Stimulated activated CD4-positive, alpha-beta T cell treated with anti-CD3 and anti-CD28 coated beads, TNF-alpha, amount 100 ng/mL, for 4 hours (primary cell): Measurements from ENCODE around the gene NUDT19.
"Not testable (repeated sequence)": the region's sequence is repeated elsewhere in the genome, so short reads cannot be mapped to it uniquely, and the experiment has no call there.

Source experiments
- DNase-seq, 3 experiments: peaks; one replicate each; pipeline ENCODE4 v3.0.0-alpha.2; 2020; ENCODE audit warnings: low read depth in 3 of 3

NUDT19 gene

DNA sequence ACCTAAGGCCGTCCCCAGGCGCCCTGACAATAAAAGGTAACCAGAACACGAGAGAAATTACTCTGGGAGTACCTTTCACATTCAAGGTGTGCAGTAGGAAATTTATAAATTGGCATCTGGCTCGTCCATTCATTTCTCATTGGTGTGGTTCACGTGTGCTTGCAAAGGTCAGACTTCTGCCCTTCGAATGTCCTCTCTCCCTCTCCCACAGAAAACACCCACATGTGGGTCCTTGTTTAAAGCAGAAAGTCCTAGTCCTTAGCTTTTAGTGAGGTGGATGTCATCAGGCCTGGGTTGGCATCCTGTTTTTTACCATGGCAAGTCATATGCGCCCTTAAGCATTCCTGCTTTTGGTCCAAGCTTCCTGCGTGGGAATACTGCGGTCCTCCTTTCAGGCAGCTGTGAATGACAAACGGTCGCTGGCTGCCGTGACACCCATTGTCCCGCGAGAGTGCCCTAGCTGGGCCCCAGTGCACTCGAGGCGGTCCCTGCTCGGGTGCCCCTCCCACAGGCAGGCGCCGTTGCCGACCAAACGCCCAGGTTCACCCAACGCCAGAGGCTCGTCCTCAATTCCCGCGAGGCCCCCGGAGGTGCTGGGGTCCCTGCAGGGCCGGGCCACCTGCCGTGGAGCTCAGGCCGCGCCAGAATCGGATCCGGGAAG lies at the start of gene NUDT19:
Gene NUDT19 (plus strand): TSS at position 531 of the 661 bp plus-strand sequence. CDS start 140 bp downstream, outside the sequence.
- DNase-seq, result peak; percentile 52 to 63 (median 60)

DNA sequence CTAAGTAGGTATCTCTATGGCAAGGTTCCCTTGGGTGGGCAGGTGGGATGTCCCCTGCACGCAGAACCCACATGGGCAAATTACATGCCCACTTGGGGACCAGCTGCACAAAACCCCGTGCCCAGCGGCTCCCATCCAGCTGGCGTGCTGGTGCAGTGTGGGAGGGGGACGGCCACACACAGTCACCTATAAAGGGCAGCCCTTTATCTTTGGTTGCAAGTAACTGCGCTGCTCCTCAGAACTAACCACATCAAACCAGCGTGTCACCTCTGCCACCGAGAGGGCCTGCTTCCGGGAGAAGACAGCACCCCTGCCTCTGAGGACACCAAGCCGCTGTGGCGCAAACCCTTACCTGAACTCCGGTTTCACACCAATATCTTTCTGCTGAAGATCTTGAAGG lies 48.9 kb upstream of the NUDT19 start:
- DNase-seq, result peak; percentile 18 to 39 (median 22)

GRCh38 chr19:32646556-32646955 lies 45.1 kb upstream of the NUDT19 start:
- DNase-seq, result no peak

DNA sequence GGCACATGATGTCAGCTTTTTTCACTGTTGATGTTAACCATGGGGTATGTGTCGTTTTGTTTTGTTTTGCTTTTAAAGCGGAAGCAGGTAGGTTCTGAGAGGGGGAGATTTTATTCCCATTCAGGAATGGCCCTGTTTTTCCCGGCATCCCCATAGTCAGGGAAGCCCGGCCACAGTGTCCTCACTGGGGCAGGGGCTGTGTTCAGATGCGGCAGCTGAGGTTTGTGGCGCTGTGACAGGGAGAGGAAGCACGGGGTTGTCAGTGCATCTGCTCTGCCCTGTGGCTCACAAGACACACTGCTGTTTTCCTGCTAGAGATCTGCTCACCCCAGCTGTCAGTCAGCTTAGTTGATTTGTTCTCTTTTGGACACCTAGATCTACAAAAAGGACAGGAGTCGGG lies 44.3 kb upstream of the NUDT19 start:
- DNase-seq, result no peak

DNA sequence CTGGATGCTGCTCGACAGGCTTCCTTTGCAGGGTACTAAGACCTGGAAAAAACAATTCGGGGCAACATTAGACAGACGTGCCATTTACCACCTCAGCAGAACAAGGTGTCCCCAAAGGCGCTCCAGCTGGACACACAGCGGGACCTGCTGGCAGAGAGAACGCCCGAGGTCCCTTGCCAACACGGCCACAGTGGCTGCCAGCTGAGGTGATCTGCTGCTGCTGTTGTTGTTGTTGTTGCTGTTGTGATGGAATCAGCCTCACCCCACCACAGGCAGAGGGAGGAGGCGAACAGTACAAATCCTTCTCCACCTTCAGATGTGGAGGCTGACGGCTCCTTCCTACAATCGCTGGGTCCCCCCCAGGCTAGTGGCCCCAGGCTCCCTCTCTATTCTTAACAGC lies 41.9 kb upstream of the NUDT19 start:
- DNase-seq, result no peak

DNA sequence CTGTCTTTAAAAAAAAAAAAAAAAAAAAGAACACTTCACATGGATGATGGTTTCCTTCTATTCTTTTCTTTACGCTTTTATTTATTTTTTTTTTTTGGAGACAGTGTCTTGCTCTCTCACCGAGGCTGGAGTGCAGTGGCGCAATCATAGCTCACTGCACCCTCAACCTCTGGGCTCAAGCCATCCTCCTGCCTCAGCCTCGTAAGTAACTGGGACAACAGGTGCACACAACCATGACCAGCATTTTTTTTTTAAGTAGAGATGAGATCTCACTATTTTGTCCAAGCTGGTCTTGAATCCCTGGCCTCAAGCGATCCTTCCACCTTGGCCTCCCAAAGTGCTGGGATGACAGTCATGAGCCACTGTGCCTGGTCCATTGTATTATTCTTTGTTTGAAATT lies 41.0 kb upstream of the NUDT19 start:
- no peak for DNase-seq

DNA sequence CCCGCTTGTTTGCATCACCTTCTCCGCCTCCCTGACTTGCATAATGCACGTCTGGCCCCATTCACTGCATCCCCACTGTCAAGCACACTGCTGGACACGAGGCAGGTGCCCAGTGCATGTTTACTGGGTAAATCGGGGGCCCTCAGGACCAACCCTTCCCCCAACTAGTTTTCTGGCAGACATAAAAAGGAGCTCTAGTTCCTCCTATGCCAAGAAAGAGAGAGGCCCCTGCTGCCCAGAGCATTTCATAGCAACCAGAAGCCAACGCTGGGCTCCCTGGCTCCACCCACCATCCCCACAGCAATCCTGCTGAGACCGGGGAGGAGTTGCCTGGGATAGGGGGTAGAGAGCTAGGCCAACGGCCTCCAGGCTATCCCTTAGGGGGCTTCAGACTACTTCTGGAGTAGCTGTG lies 39.9 kb upstream of the NUDT19 start:
- no peak for DNase-seq

DNA sequence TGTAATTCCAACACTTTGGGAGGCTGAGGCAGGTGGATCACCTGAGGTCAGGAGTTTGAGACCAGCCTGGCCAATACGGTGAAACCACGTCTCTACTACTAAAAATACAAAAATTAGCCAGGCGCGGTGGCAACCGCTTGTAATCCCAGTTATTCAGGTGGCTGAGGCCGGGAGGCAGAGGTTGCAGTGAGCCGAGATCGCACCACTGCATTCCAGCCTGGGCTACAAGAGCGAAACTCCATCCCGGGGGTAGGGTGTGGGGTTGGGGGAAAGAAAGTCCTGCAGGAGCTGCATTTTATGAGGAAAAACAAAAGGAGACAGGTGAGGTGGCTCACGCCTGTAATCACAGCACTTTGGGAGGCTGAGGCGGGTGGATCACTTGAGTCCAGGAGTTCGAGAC lies 39.3 kb upstream of the NUDT19 start:
- not testable (repeated sequence) for DNase-seq

DNA sequence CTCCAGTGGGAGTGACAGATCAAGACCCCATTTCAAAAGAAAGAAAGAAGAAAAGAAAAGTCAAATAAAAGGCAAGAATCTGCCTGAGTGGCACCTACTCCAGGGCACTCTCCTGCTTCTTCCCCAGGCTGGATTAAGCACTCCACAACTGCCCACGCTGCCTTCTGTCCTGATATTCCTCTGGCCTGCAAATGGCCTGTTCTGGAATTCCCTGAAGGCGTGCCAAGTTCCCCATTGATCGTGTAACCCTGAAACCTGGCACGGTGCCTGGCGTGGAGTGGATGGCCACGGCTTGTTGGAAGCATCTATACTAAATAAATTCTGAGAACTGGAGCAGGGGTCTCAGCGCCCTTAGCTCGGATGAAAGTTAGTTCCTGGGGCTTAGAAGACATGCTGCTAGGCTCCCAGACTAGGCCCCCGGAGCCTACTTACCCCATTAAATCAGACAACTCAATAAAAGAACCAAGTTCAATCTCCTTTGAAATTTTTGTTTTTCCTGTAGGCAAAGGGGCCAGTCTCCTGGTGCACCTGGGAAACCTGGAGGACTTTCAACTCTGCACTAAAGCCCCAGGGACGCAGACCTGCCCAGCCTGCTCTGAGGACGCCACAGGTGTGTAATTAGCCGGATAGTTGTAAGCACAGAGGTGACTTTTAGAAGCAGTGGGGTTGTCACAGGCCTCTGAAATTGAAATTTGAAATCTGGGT lies 38.6 kb upstream of the NUDT19 start:
- no peak for DNase-seq

DNA sequence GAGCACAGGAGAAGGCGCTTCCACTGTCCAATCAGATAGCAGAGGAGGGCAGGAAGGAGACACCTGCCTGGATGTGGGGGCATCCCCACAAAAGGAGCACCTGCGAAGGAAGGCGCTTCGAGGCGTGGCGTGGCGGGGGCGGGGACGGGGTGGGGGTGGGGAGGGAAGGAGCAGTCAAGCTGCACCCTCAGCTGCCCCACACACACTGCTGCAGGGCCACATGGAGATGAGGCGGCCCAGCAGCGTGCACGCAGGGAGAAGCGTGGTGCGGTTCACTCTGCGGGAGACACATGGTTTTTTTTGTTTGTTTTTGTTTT lies 38.1 kb upstream of the NUDT19 start:
- DNase-seq, result no peak

DNA sequence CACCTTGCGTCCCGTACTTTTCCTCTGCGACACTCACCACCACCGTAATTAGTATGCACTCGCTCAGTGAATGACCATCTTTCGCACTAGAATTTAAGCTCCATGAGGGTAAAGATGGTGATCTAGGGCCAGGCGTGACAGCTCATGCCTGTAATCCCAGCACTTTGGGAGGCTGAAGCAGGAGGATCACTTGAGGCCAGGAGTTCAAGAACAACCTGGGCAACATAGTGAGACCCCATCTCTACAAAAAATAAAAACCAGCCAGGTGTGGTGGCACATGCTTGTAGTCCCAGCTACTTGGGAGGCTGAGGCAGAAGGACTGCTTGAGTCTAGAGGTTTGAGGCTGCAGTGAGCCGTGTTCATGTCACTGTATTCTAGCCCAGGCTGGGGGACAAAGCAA lies 35.2 kb upstream of the NUDT19 start:
- not testable (repeated sequence) for DNase-seq

DNA sequence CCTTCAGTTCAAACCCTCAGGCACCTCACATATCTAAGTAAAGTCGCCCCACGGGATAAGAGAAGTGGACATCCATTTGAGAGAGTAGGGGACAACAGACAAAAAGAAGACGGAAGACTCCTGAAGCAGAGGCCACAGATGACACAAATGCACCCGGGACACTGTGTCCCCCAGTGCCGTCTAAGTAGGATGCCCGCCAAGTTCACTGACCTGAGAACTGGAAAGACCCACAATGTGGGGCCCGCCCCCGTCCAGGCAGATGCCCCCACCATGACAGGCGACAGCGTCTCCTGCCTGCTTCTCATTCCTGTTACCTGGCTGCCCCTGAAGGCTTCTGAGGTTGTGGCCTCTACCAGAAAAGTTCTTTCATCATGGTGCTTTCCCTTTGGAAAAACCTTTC lies 33.5 kb upstream of the NUDT19 start:
- no peak for DNase-seq

DNA sequence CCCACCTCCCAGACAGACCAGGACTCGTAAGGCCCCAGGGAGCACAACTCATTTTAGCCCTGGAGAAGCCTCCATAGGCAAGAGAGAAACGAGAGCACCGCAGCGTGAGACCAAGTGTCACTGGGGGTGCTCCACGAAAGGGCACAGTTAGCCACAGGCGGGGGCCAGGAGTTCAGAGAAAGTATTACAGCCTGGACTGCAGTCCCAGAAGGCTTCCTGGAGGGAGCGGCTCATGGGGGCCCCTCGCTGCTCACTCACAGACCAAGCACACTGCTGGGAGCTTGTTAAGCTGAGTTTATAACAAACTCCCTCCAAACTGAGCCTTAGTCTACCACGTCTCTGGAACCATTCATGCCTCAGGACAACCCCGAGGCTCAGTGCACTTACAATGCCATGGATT lies 33.1 kb upstream of the NUDT19 start:
- DNase-seq, result no peak

- no peak for DNase-seq
Measured at GRCh38 chr19:32661318-32661717, 30.3 kb upstream of the NUDT19 start.

DNA sequence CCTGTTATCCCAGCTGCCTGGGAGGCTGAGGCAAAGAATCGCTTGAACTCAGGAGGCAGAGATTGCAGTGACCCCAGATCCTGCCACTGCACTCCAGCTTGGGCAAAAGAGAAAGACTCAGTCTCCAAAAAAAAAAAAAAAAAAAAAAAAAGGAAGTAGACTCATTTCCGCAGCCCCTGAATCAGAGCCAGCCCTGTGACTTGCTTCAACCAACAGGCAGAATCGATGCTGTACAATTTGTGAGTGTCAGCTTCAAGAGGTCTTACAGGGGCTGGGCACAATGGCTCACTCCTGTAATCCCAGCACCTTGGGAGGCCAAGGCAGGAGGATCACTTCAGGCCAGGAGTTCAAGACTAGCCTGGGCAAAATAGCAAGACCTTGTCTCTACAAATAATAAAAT lies 29.4 kb upstream of the NUDT19 start:
- DNase-seq, result no peak

DNA sequence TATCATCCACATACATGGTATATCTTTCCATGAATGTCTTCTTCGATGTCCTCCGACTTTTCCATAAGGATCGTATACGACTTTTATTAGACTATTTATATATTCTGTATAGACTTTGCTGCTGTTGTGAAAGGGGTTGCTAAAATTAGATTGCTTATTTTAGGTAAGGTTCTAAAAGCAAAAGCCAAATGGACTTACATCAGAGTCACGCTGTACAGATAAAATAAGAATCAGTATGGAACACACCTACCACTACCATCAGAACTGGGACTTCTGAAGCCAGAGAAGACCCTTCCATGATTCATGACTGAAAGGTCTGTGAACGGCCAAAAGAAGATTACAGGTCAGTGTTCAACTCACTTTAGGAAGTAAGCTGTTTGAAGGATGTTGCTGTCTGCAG lies 25.5 kb upstream of the NUDT19 start:
- no peak for DNase-seq

GRCh38 chr19:32669310-32669709 lies 22.3 kb upstream of the NUDT19 start:
- DNase-seq, result no peak

GRCh38 chr19:32671883-32672593 lies 19.6 kb upstream of the NUDT19 start:
- no peak for DNase-seq

- no peak for DNase-seq
Measured at GRCh38 chr19:32672841-32673240, 18.8 kb upstream of the NUDT19 start.

GRCh38 chr19:32673573-32673972 lies 18.0 kb upstream of the NUDT19 start:
- DNase-seq, result no peak

GRCh38 chr19:32674153-32674930 lies 17.3 kb upstream of the NUDT19 start:
- DNase-seq, result peak in 1 of 3 experiments; percentile 2
